PC-9 (cell line): ENCODE measurements around the gene ANGPTL2.

ENCODE experiments used
- EZH2 ChIP-seq: fragments of 200-600 bp; sonication (generic); IDR thresholded peaks from 2 replicates; pipeline ENCODE4 v1.8.0; 2017; ENCODE audit warnings: antibody characterized with exemption, low read depth
- TF ChIP-seq, protein P1 (sequence below): fragments of 200-600 bp; sonication (generic); conservative IDR thresholded peaks from 2 replicates; pipeline ENCODE4 v1.6.1; 2017; ENCODE audit warnings: mixed run types, antibody characterized with exemption, mild to moderate bottlenecking, moderate library complexity

DNA sequence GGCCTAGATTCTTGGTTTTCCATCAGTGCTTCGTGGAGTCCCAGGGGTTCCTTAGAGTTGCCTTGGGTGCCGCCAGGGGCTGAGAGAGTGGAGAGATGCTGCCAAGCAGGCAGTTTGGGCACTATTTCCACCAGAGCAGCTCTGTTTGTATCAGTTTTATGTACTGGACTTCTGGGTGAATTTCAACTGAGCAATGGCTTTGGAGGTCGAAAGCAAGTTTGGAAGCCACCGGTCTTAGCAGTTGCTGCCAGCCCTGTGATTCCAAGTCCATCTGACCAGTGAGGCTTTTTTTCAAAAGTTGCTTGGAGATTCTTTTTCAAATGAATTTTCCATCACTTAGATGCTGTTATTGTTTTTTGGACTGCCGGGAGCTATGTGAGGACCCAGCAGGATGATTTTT, 68.5 kb downstream of the ANGPTL2 start:
- TF ChIP-seq, protein P1, sequence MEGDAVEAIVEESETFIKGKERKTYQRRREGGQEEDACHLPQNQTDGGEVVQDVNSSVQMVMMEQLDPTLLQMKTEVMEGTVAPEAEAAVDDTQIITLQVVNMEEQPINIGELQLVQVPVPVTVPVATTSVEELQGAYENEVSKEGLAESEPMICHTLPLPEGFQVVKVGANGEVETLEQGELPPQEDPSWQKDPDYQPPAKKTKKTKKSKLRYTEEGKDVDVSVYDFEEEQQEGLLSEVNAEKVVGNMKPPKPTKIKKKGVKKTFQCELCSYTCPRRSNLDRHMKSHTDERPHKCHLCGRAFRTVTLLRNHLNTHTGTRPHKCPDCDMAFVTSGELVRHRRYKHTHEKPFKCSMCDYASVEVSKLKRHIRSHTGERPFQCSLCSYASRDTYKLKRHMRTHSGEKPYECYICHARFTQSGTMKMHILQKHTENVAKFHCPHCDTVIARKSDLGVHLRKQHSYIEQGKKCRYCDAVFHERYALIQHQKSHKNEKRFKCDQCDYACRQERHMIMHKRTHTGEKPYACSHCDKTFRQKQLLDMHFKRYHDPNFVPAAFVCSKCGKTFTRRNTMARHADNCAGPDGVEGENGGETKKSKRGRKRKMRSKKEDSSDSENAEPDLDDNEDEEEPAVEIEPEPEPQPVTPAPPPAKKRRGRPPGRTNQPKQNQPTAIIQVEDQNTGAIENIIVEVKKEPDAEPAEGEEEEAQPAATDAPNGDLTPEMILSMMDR: no peak
- TF ChIP-seq EZH2: no peak
